ENCODE results near the gene ROBO2.

The ROBO2 gene

DNA sequence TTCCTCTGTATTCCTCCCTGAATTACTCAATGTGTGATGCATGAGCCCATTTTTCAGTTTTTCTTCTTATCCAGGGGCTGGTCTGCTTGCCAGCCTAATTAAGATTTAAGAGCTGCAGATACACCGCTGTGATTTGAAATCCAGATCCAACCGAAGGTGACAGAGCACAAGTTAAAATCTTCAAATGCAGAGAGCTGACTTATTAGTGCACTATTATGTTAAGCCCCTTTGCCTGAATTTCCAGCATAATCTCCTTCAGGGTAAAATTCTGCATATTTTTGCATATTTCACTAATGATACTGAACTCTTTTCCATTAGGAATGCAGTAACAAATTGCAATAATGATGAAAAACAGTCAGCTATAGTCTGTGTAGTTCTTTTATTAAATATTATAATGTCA lies 583.6 kb downstream of the ROBO2 start:
- no peak for DNase-seq (ENCODE audit: low read depth in 1 of 2, low spot score in 1 of 2)
- Histone ChIP-seq H3K4me3 (replicated peaks; ENCODE audit: insufficient read depth, low read length) (no peak overlapping the region), H3K27ac (replicated peaks) (no peak overlapping the region), H3K27me3 (ENCODE audit: insufficient read depth, poor library complexity, severe bottlenecking) (no peaks in the 10 kb centered on the region)
- TF ChIP-seq POLR2AphosphoS5 (IDR thresholded peaks at IDR 0.05; ENCODE audit: low read depth) (no peak), GABPA (IDR thresholded peaks at IDR 0.05; ENCODE audit: low read depth) (no peak), SPI1 (IDR thresholded peaks at IDR 0.05; ENCODE audit: borderline replicate concordance, low read depth) (no peak)
- TF ChIP-seq, protein P1, sequence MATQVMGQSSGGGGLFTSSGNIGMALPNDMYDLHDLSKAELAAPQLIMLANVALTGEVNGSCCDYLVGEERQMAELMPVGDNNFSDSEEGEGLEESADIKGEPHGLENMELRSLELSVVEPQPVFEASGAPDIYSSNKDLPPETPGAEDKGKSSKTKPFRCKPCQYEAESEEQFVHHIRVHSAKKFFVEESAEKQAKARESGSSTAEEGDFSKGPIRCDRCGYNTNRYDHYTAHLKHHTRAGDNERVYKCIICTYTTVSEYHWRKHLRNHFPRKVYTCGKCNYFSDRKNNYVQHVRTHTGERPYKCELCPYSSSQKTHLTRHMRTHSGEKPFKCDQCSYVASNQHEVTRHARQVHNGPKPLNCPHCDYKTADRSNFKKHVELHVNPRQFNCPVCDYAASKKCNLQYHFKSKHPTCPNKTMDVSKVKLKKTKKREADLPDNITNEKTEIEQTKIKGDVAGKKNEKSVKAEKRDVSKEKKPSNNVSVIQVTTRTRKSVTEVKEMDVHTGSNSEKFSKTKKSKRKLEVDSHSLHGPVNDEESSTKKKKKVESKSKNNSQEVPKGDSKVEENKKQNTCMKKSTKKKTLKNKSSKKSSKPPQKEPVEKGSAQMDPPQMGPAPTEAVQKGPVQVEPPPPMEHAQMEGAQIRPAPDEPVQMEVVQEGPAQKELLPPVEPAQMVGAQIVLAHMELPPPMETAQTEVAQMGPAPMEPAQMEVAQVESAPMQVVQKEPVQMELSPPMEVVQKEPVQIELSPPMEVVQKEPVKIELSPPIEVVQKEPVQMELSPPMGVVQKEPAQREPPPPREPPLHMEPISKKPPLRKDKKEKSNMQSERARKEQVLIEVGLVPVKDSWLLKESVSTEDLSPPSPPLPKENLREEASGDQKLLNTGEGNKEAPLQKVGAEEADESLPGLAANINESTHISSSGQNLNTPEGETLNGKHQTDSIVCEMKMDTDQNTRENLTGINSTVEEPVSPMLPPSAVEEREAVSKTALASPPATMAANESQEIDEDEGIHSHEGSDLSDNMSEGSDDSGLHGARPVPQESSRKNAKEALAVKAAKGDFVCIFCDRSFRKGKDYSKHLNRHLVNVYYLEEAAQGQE (IDR thresholded peaks at IDR 0.05; ENCODE audit: insufficient replicate concordance, low read depth) = no peak
- TF ChIP-seq, protein P2, sequence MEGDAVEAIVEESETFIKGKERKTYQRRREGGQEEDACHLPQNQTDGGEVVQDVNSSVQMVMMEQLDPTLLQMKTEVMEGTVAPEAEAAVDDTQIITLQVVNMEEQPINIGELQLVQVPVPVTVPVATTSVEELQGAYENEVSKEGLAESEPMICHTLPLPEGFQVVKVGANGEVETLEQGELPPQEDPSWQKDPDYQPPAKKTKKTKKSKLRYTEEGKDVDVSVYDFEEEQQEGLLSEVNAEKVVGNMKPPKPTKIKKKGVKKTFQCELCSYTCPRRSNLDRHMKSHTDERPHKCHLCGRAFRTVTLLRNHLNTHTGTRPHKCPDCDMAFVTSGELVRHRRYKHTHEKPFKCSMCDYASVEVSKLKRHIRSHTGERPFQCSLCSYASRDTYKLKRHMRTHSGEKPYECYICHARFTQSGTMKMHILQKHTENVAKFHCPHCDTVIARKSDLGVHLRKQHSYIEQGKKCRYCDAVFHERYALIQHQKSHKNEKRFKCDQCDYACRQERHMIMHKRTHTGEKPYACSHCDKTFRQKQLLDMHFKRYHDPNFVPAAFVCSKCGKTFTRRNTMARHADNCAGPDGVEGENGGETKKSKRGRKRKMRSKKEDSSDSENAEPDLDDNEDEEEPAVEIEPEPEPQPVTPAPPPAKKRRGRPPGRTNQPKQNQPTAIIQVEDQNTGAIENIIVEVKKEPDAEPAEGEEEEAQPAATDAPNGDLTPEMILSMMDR (IDR thresholded peaks at IDR 0.05; ENCODE audit: insufficient read depth, low read length) = no peak

DNA sequence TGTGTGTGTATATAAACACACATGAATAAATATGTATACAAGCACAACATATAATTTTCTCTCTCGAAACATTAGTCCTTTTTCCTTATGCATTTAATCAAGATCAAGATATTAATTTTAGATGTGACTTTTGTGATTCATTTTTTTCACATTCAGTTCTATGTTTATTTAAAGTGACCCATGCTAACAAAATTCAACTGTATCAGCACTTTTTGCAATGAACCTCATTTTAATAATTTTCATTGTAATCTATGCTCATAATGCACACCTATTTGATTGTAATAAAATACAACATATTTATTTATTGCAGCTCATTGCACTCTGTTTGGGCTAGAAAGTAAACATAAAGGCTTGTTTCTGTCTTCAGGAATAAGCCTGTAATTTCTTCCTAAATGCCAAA lies 586.3 kb downstream of the ROBO2 start:
- TF ChIP-seq, protein P1 (IDR thresholded peaks at IDR 0.05; ENCODE audit: insufficient replicate concordance, low read depth) = no peak
- TF ChIP-seq SPI1 (IDR thresholded peaks at IDR 0.05; ENCODE audit: borderline replicate concordance, low read depth) = no peak
- no peak for TF ChIP-seq POLR2AphosphoS5 (IDR thresholded peaks at IDR 0.05; ENCODE audit: low read depth)
- TF ChIP-seq, protein P2 (IDR thresholded peaks at IDR 0.05; ENCODE audit: insufficient read depth, low read length) = no peak
- TF ChIP-seq GABPA (IDR thresholded peaks at IDR 0.05; ENCODE audit: low read depth) = no peak
- DNase-seq (ENCODE audit: low read depth in 1 of 2, low spot score in 1 of 2) = no peak

DNA sequence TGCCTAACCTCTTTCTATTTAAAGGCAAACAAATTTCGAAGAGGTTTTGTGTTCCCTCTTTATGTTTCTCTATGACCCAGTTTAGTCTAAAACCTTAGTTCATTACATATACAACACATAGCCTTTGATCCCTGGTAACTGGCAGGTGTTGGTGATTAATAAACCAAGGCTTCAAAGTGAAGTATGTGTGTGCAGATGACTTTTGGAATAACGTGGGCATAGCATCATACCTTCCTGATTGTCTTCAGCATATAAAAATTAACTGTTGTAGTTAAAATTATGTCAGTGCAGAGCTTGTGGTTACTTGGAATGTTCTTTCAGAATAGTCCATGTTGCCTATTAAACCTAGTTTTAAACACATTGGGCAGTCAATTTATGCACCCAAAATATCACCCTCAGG lies 608.3 kb downstream of the ROBO2 start:
- Histone ChIP-seq H3K27ac (replicated peaks) (no peak overlapping the region), H3K27me3 (ENCODE audit: insufficient read depth, poor library complexity, severe bottlenecking) (no peaks in the 10 kb centered on the region), H3K4me3 (replicated peaks; ENCODE audit: insufficient read depth, low read length) (no peak overlapping the region)
- DNase-seq (ENCODE audit: low read depth in 1 of 2, low spot score in 1 of 2) = no peak
- TF ChIP-seq, protein P1 (IDR thresholded peaks at IDR 0.05; ENCODE audit: insufficient replicate concordance, low read depth) = no peak
- no peak for TF ChIP-seq POLR2AphosphoS5 (IDR thresholded peaks at IDR 0.05; ENCODE audit: low read depth)
- TF ChIP-seq, protein P2 (IDR thresholded peaks at IDR 0.05; ENCODE audit: insufficient read depth, low read length) = no peak

More for the DNA sequence above, 586.3 kb downstream of the ROBO2 start:
- no peak overlapping the region for H3K27ac ChIP-seq (replicated peaks)
- no peak overlapping the region for H3K4me3 ChIP-seq (replicated peaks; ENCODE audit: insufficient read depth, low read length)
- H3K27me3 ChIP-seq (ENCODE audit: insufficient read depth, poor library complexity, severe bottlenecking) = no peaks in the 10 kb centered on the region
